Measurements from ENCODE around the gene N4BP2. TPM values are rescaled to one million over a fixed set of nuclear protein-coding genes. Genes with fewer than 3 reads are reported as not detected.

N4BP2 gene
- total RNA-seq, 1 experiment from 2014 or later: 31.7 TPM

DNA sequence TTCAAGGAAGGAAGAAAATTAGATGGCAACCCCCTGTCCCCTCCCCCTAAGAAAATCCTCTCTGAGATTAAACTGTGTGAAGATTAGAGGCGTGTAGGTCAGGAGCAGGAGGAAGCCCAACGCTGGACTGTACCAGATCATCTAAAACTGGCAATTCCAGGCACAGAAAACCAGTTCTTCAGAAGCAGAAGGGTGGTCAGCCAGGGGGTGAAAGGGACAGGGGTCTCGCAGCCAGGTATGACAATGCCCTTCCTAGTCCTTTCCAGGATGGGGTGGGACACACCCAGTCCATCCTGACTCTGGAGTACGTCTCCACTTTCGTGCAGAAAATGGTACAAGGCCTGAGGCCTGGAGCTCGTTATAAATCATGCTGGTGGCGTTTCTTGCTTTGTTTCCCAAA is 136.9 kb downstream of the N4BP2 start:
- DNase-seq (ENCODE audit: low spot score) (no peak), ATAC-seq (no peak)
- TF ChIP-seq, protein P1, sequence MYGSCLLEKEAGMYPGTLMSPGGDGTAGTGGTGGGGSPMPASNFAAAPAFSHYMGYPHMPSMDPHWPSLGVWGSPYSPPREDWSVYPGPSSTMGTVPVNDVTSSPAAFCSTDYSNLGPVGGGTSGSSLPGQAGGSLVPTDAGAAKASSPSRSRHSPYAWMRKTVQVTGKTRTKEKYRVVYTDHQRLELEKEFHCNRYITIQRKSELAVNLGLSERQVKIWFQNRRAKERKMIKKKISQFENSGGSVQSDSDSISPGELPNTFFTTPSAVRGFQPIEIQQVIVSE (CRISPR knock-in tag; IDR thresholded peaks at IDR 0.05; ENCODE audit: borderline replicate concordance): no peak
- TF ChIP-seq ZNF263 (CRISPR knock-in tag; IDR thresholded peaks at IDR 0.05; ENCODE audit: low read depth) (no peak), TCF7 (CRISPR knock-in tag; IDR thresholded peaks at IDR 0.05; ENCODE audit: low read depth) (no peak), NFYB (CRISPR knock-in tag; conservative IDR thresholded peaks at IDR 0.05; ENCODE audit: low read depth) (no peak), CTCF (IDR thresholded peaks at IDR 0.05) (no peak), CBFB (CRISPR knock-in tag; IDR thresholded peaks at IDR 0.05; ENCODE audit: low read depth) (no peak), HMGA2 (CRISPR knock-in tag; IDR thresholded peaks at IDR 0.05) (no peak), FOXK1 (CRISPR knock-in tag; IDR thresholded peaks at IDR 0.05) (no peak), GTF2I (CRISPR knock-in tag; conservative IDR thresholded peaks at IDR 0.05) (no peak), NR2C2 (CRISPR knock-in tag; IDR thresholded peaks at IDR 0.05) (no peak), RELA (CRISPR knock-in tag; IDR thresholded peaks at IDR 0.05; ENCODE audit: borderline replicate concordance) (no peak), ERG (CRISPR knock-in tag; IDR thresholded peaks at IDR 0.05) (no peak), TP53 (CRISPR knock-in tag; IDR thresholded peaks at IDR 0.05) (no peak), ZNF317 (CRISPR knock-in tag; IDR thresholded peaks at IDR 0.05; ENCODE audit: borderline replicate concordance, low read depth) (no peak)
- TF ChIP-seq, protein P2, sequence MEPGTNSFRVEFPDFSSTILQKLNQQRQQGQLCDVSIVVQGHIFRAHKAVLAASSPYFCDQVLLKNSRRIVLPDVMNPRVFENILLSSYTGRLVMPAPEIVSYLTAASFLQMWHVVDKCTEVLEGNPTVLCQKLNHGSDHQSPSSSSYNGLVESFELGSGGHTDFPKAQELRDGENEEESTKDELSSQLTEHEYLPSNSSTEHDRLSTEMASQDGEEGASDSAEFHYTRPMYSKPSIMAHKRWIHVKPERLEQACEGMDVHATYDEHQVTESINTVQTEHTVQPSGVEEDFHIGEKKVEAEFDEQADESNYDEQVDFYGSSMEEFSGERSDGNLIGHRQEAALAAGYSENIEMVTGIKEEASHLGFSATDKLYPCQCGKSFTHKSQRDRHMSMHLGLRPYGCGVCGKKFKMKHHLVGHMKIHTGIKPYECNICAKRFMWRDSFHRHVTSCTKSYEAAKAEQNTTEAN (CRISPR knock-in tag; IDR thresholded peaks at IDR 0.05): no peak
- TF ChIP-seq, protein P3, sequence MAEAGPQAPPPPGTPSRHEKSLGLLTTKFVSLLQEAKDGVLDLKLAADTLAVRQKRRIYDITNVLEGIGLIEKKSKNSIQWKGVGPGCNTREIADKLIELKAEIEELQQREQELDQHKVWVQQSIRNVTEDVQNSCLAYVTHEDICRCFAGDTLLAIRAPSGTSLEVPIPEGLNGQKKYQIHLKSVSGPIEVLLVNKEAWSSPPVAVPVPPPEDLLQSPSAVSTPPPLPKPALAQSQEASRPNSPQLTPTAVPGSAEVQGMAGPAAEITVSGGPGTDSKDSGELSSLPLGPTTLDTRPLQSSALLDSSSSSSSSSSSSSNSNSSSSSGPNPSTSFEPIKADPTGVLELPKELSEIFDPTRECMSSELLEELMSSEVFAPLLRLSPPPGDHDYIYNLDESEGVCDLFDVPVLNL (CRISPR knock-in tag; IDR thresholded peaks at IDR 0.05; ENCODE audit: borderline replicate concordance, low read depth): no peak
- TF ChIP-seq, protein P4, sequence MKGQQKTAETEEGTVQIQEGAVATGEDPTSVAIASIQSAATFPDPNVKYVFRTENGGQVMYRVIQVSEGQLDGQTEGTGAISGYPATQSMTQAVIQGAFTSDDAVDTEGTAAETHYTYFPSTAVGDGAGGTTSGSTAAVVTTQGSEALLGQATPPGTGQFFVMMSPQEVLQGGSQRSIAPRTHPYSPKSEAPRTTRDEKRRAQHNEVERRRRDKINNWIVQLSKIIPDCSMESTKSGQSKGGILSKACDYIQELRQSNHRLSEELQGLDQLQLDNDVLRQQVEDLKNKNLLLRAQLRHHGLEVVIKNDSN (CRISPR knock-in tag; IDR thresholded peaks at IDR 0.05): no peak
- TF ChIP-seq, protein P5, sequence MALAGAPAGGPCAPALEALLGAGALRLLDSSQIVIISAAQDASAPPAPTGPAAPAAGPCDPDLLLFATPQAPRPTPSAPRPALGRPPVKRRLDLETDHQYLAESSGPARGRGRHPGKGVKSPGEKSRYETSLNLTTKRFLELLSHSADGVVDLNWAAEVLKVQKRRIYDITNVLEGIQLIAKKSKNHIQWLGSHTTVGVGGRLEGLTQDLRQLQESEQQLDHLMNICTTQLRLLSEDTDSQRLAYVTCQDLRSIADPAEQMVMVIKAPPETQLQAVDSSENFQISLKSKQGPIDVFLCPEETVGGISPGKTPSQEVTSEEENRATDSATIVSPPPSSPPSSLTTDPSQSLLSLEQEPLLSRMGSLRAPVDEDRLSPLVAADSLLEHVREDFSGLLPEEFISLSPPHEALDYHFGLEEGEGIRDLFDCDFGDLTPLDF (CRISPR knock-in tag; IDR thresholded peaks at IDR 0.05): no peak
- TF ChIP-seq, protein P6, sequence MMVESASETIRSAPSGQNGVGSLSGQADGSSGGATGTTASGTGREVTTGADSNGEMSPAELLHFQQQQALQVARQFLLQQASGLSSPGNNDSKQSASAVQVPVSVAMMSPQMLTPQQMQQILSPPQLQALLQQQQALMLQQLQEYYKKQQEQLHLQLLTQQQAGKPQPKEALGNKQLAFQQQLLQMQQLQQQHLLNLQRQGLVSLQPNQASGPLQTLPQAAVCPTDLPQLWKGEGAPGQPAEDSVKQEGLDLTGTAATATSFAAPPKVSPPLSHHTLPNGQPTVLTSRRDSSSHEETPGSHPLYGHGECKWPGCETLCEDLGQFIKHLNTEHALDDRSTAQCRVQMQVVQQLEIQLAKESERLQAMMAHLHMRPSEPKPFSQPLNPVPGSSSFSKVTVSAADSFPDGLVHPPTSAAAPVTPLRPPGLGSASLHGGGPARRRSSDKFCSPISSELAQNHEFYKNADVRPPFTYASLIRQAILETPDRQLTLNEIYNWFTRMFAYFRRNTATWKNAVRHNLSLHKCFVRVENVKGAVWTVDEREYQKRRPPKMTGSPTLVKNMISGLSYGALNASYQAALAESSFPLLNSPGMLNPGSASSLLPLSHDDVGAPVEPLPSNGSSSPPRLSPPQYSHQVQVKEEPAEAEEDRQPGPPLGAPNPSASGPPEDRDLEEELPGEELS (CRISPR knock-in tag; IDR thresholded peaks at IDR 0.05): no peak
- H3K9me3 Mint-ChIP-seq: no peaks in the 10 kb centered on the region; the same call in 1 of the 2 replicates
- peaks cover 82% of the 10 kb centered on the region for H3K4me1 Mint-ChIP-seq
- ChIA-PET POLR2A (no interaction called here), CTCF (no interaction called here)
- no peak overlapping the region for H3K4me3 Mint-ChIP-seq
- H3K36me3 Mint-ChIP-seq: no peaks in the 10 kb centered on the region
- no peak overlapping the region for H3K27ac Mint-ChIP-seq
- no peaks in the 10 kb centered on the region for H3K27me3 Mint-ChIP-seq (ENCODE audit: low read depth)

Data from WTC11 (cell line).